Colonic mucosa (tissue), 4 donors: Measurements from ENCODE around the gene ITM2B. TPM values are rescaled to one million over a fixed set of nuclear protein-coding genes. Genes with fewer than 3 reads are reported as not detected.

ENCODE experiments used
- DNase-seq: peaks from one replicate; pipeline ENCODE4 v3.0.0-alpha.2; 2020
- H3K27ac ChIP-seq: fragments of 200-600 bp; one replicate; pipeline ENCODE4 v1.8.0; 2021
- H3K27me3 ChIP-seq: fragments of 200-600 bp; one replicate; pipeline ENCODE4 v1.8.0; 2021
- H3K36me3 ChIP-seq: fragments of 200-600 bp; one replicate; pipeline ENCODE4 v1.8.0; 2021
- H3K4me1 ChIP-seq: fragments of 200-600 bp; one replicate; pipeline ENCODE4 v1.8.0; 2021; ENCODE audit warnings: mild to moderate bottlenecking
- H3K4me3 ChIP-seq: fragments of 200-600 bp; one replicate; pipeline ENCODE4 v1.8.0; 2021
- H3K9ac ChIP-seq, 2 donors: one replicate each; pipeline ENCODE4 v1.7.0; 2013; ENCODE audit warnings: control low read depth in 2 of 2, low read depth in 2 of 2, low read length in 2 of 2
- H3K9me3 ChIP-seq: fragments of 200-600 bp; one replicate; pipeline ENCODE4 v1.8.0; 2021
- CTCF ChIP-seq: fragments of 200-600 bp; IDR thresholded peaks from one replicate; pipeline ENCODE4 v1.8.0; 2022; ENCODE audit warnings: antibody characterized with exemption, mild to moderate bottlenecking
- intact Hi-C: fragments of 100-400 bp; cut with DNase I; formaldehyde crosslinking; loops from one replicate; pipeline ENCODE4 v1.14.1; 2022
- total RNA-seq, 2 donors: library from RNA; stranded (reverse); fragmentation: NEBNext Ultra II Directional in 1 of 2; extraction: Animal tissue kit (Norgen Biotek cat#: 25700) in 1 of 2; gene quantifications; one replicate each; pipeline ENCODE4 v1.2.1, GENCODE V29; 2021
- donor health status: healthy.
- donor health status: DM: no; HTN: no; CAD: no.
- donor health status: DM: no; HTN: no; CAD: no.

The ITM2B gene
- total RNA-seq, 2 donors from 2014 or later = 257 to 456 TPM

GRCh38 chr13:48260970-48261369 lies 28.0 kb downstream of the ITM2B start:
- no peak overlapping the region for H3K4me3 ChIP-seq
- H3K27ac ChIP-seq = no peak overlapping the region
- no peak overlapping the region for H3K9ac ChIP-seq
- peaks cover 12% of the 10 kb centered on the region for H3K36me3 ChIP-seq
- DNase-seq = no peak
- no peaks in the 10 kb centered on the region for H3K4me1 ChIP-seq
- H3K9me3 ChIP-seq = no peaks in the 10 kb centered on the region
- intact Hi-C loops = no loop called here
- no peaks in the 10 kb centered on the region for H3K27me3 ChIP-seq
- no peak for TF ChIP-seq CTCF

GRCh38 chr13:48263196-48263595 lies 30.2 kb downstream of the ITM2B start:
- no peaks in the 10 kb centered on the region for H3K9me3 ChIP-seq
- no peak overlapping the region for H3K9ac ChIP-seq
- H3K36me3 ChIP-seq = peaks cover 6% of the 10 kb centered on the region
- no peak for TF ChIP-seq CTCF
- no peaks in the 10 kb centered on the region for H3K4me1 ChIP-seq
- no peaks in the 10 kb centered on the region for H3K27me3 ChIP-seq
- intact Hi-C loops = no loop called here
- H3K4me3 ChIP-seq = no peak overlapping the region
- no peak for DNase-seq
- no peak overlapping the region for H3K27ac ChIP-seq

- TF ChIP-seq CTCF = no peak
- DNase-seq = no peak
- Histone ChIP-seq H3K36me3 (peaks cover 6% of the 10 kb centered on the region), H3K27ac (no peak overlapping the region), H3K27me3 (no peaks in the 10 kb centered on the region), H3K9ac (no peak overlapping the region), H3K4me3 (no peak overlapping the region), H3K9me3 (no peaks in the 10 kb centered on the region), H3K4me1 (no peaks in the 10 kb centered on the region)
- intact Hi-C loops = no loop called here
These were observed 31.1 kb downstream of the ITM2B start for GRCh38 chr13:48264058-48264457.

- Histone ChIP-seq H3K9ac (no peak overlapping the region), H3K4me3 (no peak overlapping the region), H3K4me1 (no peaks in the 10 kb centered on the region), H3K27me3 (no peaks in the 10 kb centered on the region), H3K36me3 (peaks cover 6% of the 10 kb centered on the region), H3K27ac (no peak overlapping the region), H3K9me3 (no peaks in the 10 kb centered on the region)
- TF ChIP-seq CTCF = no peak
- DNase-seq = no peak
- intact Hi-C loops = no loop called here
These were observed 32.3 kb downstream of the ITM2B start for GRCh38 chr13:48265217-48265815.

- Histone ChIP-seq H3K36me3 (peaks cover 6% of the 10 kb centered on the region), H3K4me3 (no peak overlapping the region), H3K27ac (no peak overlapping the region), H3K4me1 (no peaks in the 10 kb centered on the region), H3K9me3 (no peaks in the 10 kb centered on the region), H3K9ac (no peak overlapping the region), H3K27me3 (no peaks in the 10 kb centered on the region)
- no peak for TF ChIP-seq CTCF
- no peak for DNase-seq
- intact Hi-C loops = no loop called here
These were observed 33.1 kb downstream of the ITM2B start for GRCh38 chr13:48266150-48266549.
